RCC 7860 (cell line): Measurements from ENCODE around the gene COL4A2.

ENCODE experiments used
- DNase-seq: peaks from one replicate; pipeline ENCODE4 v3.0.0-alpha.2; 2015; ENCODE audit warnings: low spot score
- FAIRE-seq: peaks from 2 replicates; lab custom pipeline; 2012; peaks lifted over from hg19 to GRCh38; lab: Jason Lieb, UNC

Gene COL4A2

DNA sequence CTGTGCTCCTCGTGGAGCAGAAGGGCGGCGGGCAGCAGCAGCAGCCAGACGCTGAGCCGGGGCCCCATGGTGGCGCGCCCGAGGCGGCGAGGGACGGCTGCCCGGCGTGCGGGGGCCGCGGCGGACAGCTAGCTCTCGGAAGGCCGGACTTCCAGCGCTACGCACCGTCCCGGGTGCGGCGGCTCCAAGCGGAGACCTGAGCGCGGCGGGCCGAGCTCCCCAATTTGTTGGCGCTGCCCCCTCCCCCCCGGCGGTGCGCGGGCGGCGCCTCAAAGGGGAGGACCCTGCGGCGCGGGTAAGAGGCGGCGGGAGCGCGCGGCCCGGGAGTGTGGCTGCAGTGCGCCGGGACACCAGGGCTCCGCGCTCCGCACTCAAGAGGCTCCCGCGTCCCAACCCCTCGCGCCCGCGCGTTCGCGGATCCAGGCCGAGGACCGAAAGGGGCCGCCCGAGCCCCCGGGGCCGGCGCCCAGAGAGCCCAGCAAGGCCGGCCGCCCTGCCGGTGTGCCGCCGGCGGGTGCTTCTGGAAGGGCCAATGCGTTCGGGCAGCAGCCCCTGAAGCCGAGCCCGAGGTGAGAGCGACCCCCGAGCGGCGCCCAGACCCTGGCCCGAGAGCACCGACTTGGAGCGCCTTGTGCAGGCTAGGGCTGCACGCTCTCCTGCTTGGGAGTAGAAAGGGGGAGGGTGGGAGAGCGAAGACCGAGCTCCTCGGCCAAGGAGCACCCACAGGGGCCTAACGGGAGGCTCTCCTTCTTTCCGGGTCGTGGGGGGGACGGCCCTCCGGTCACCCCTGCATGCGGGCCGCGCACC, at the start of gene COL4A2, which contains the start of gene COL4A1:
Gene COL4A2 (plus strand): TSS at position 325 of the 807 bp plus-strand sequence. CDS start 620 bp downstream, outside the sequence.
Gene COL4A1 (minus strand): TSS at position 198 of the 807 bp plus-strand sequence. CDS start 130 bp downstream, at position 68.
- DNase-seq (peak; percentile 24), FAIRE-seq (no peak)

DNA sequence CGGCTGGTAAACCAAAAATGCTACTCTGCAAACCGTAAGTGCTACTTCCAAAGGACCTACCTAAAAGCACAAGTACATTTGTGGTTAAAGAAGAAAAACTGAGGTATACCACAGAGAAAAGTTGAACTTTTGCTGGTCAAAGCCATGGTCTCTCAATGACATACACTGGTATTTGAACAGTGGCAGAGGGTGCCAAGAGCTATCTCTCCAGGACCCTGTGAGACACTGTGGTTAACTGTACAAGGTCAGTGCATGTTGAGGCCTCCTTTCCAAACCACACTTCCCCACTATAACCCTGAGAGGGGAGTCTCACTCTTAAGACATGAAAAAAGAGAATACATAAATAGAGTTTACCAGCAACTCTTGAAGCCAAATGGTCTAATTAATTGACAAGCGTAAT, 49.7 kb upstream of the COL4A2 start:
- FAIRE-seq (no peak), DNase-seq (no peak)

DNA sequence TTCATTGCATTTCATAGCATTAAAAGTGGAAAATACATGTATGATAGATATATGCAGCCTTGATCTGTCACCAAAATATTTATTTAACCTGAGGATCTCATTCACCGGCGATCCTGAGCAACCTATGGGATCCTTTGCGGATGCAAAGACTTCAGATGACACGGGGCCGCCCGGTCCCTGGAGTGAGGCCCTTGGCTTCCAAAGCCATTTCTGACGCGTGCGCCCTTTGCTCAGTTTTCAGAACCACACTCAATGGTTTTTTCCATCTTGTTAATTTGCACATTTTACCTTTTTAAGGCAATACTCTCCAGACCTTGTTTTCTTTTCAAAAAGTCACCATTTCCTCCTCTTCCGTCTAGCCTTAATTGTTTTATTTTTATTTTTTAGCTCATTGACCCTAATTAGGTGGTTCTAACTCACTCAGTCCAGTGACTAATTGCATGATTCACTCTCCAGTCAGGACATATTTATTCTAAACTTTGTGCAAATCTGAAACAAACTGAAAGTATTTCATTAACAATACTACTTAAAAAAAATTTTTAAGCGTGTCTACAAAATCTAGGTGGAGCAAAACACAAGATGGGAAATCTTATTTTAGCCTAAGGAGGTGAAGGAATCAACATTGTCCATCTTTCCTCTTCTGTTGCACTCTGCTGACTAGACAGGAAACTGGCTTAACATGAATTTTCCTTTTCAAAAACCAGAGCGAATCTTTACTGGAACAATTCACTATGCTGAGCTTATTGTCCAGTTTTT, 48.0 kb upstream of the COL4A2 start:
- DNase-seq (no peak), FAIRE-seq (peak; percentile 36)

DNA sequence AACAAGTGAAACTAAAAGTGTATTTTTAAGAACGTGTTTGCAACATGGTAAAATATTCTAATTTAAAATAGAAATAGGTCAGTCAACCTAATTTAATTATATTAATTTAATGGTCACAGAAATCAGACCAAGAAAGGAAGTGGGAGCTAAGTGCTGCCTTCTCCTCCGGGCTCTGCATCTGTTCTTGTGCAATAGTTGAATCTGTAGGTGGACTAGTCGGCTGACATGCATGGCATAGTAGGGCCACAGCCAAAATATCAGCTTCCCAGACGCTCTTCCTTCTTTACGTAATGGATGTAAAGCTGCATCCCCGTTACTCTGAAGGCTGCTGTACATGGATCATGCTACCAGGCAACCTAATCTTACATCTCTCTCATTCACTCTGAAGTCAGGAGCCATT, 47.4 kb upstream of the COL4A2 start:
- no peak for DNase-seq
- FAIRE-seq = no peak

DNA sequence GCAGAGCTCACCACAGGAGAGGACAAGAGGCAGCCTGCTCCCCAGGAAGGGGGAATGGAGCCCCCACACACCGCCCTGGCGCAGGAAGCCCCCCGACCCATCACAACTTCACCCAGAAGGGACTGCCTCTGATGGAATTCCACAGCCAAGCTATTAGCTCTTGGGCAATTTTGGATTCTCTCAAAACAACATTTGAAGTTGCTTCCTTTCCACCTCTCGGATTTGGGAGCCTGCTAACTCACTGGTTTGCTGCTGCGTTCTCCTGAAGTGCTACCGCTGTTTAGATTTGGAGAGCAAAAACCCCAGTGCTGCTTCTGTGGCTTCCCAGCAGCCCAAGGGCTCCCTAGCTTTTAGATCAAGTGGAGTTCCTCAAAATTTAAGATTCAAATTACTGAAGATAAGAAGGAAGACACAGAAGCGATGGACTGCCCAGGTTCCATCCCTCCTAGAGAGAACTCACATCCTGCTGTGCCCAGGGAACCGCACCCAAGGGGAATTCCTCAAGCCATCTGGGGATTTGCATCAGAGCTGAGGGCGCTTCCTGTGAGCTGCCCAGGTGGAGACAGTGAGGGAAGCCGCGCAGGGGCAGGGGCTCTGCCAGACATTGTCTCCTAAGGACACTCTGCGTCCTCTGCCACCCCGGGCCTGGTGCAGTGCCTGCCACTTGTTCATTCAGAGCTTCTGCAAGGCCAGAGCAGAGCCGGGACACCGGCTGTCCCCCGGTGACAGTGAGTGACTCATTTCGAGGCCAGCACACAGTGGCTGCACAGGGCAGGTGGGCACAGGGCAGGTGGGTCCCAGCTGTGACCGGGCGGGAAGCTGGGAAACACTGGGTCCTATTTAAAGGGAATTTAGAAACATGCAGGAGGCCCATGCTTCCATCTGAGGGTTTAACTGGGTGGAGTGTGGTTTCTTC, 45.7 kb upstream of the COL4A2 start:
- peak; percentile 44 for DNase-seq
- peak; percentile 21 for FAIRE-seq

DNA sequence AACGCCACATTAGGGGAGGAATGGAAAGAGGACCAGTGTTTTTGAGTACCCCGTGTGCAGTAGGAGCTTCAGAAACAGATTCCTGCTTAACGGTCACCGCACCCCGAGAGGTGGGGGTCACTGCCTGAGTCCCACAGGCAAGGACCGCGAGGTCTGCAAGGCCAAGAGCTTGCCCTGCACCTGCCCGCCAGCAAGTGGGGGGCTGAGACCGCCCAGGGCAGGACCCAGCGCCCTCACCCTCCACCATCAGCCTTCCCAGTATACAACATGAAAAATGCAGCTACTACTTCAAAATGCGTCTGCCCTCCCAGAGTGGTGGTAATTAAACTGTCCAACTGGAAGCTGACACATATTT, 45.0 kb upstream of the COL4A2 start:
- DNase-seq (no peak), FAIRE-seq (no peak)

DNA sequence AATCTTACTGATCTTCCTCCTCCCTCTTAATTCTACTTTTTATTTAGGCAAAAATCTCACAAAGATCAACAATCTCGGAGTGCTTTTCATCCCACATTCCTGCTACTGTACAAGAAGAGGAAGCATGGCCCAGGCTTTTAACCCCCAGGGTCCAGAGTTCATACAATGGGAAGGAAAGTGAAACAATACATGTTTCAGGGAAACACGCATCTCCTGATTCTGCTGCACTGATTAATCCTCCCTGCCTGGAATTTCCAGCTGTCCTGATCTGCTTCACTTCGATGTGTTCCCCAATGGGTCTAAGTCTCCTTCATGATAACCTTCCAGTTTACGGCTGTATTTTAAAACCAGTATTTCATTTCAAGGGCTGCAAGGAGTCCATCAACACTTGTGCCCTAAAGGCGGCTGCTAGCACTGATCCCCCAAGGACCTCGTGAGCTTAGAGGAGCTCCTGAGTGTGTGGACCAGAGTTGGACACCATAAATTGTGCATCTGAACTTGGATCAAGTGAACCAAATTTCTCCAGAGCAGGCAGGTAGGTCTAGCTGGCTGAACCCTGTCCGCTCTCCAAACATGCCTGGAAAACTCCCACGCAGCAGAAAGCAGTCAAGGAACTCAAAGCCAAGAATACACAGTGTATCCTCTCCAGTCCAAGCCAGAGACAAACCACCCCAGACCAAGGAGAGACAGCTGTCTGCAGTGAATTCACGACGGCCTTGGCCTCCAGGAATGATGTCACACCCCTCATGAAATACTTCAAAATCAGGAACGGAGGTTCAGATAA, 44.4 kb upstream of the COL4A2 start:
- no peak for FAIRE-seq
- no peak for DNase-seq

DNA sequence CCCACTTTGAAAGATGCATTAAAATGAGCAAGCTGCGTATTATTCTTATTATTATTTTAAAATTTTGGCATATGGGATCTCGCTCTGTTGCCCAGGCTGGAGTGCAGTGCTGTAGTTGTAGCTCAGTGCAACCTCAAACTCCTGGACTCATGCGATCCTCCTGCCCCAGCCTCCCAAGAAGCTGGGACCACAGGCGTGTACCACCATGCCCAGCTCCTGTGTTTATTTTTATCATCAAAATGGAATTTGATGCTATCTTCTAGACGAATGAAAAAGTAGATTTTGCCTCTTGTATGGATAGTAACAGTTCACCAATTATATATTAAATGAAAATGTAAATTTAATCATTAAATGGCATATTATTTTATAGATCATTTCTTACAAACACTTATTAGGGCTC, 43.7 kb upstream of the COL4A2 start:
- FAIRE-seq (no peak), DNase-seq (no peak)

DNA sequence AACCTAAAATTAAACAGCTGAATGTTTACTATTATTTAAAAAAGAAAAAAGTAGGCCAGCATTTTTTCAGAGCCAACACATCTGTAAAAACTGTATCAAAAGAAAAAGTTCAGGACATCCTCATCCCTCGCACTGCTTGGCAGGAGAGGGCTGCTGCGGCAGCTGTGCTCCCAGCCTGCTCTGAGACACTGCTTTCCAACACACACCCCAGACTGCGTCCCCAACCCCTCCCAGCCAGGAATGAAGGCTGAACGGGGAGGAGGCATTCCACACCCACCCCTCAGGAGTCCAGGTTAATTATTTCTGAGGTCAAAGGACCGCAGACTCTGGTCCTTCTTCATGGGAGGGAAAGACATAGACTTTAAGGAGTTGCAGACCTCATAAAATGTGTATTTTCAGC, 43.2 kb upstream of the COL4A2 start:
- DNase-seq = no peak

DNA sequence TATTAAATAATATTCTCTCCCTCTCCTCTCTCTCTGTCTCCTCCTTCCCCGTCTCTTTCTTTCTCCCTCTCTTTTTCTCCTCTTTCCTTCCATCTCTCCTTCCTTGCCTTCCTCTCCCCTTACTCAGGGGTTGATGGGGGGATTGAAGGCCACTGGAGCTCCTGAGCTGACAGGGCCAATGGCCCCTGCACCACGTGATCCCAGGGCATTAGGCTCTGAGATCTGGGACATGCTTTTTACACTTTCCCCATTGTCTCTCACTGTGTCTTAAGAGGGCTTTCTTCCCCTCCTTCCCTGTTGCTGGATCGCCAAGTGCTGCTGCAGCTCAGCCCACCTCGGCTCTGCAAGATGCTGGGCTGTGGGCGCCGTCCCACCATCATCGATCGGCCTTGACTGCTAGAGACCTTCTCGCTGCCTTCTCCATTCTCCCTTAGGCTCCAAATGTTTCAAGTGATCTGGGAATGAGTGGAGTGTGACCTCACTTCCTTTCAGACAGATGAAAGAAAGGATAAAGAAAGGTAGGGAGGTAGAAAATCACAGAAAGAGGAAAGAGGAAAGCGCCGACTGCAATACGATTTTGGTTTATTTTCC, 42.3 kb upstream of the COL4A2 start:
- no peak for FAIRE-seq

More for the DNA sequence above, 43.2 kb upstream of the COL4A2 start:
- no peak for FAIRE-seq

DNA sequence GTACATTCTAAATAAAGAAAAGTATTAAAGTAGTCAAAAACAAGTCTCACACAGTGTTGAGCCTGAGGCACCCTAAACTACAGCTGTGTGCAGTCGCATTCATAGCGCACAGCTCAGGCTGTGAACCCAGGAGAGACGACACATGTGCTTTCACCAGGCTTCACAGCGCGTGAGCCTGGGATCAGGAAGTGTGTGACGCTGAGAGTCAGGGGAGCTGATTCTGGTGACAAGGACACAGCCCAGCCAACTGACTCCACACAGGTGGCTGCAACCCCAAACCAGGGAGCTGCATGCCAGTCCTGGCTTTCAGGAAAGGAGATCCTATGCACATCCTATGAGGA, 41.8 kb upstream of the COL4A2 start:
- DNase-seq (no peak), FAIRE-seq (no peak)

More for the DNA sequence above, 42.3 kb upstream of the COL4A2 start:
- no peak for DNase-seq

DNA sequence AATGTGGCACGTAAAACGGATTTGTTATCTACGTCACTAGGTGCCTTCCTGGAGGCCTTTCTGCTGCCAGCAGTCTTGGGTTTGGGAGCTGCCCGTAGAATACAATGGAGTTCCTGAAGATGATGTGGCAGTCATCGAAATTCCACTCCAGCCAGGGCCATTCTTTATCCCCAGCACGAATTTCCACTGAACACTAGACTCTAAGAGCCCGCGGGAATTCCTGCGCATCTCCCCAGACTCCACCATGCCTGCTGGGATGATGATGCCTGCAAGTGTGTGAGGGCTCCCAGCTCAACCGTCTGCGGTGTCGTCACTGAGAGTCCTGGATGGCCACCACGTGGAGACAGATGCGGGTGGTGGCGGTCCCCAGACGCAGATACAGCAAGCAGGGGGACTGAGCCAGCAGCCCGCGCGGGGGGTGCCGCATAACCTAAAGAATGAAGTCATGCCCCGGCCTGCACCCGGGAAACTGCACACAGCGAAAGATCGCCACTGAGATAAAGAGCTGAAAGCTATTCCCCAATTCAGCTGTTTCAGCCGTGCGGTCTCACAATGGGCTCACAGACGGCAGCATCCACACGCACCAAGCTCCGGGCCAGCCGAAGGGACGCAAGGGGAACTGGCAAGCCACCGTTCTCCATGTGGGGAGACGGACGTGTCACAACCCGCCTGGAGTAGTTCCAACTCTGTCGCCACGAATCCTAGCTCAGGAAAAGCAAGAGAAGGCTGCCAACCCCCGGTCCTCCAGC, 41.2 kb upstream of the COL4A2 start:
- FAIRE-seq (no peak), DNase-seq (no peak)

DNA sequence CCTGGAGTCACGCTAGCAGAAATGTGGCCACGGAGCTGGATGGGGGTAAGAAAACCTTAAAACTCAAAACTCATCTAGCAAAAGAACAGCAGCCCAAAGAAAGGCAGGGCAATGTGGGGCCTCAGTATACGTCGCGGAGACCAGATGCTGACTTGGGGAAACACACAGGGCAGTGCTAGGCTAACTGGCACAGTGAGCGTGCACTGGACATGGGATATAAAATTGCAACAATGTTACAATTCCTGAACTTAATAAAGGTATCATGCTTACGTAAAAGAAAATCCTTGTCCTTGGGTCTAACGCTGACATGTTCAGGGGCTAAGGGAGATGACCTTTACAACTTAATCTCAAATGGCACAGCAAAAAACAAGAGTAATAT, 40.7 kb upstream of the COL4A2 start:
- FAIRE-seq = no peak
- no peak for DNase-seq

DNA sequence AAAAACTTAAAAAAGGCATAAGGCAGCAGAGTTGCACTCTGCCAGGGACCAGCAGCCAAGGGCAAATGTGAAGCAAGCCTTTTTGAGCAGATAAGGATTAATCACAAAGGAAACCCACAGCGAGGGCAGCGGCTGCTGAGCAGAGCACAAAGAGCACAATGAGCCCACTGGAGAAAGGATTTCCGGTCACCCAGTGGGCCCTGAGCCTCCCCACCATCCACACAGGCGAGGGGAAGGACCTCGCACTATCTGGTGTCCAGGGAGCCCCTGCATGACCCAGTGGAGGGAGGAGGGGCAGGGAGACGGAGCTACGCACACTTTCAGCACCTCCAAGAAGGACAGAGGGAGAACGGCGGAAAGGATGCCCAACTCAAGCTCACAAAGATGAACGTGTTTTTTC, 40.1 kb upstream of the COL4A2 start:
- DNase-seq (no peak), FAIRE-seq (no peak)

DNA sequence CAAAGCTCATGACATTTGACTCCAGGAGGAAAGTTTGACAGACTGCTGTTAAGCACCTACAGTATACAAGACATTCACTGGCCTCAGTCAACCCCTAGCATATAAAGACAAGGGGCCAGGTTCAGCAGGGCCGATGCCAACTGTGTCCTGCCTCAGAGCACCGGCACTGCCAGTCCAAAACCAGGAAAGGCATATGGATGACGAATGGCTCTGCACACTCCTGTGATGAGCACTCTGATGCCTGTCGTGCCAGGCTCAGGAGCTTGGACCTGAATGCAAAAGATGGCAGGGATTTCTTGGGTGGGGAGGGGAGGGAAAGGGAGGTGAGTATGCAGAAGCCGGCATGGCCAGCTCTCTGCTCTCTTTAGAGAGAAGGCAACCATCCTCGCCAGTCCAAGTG, 39.0 kb upstream of the COL4A2 start:
- DNase-seq = no peak
- no peak for FAIRE-seq

DNA sequence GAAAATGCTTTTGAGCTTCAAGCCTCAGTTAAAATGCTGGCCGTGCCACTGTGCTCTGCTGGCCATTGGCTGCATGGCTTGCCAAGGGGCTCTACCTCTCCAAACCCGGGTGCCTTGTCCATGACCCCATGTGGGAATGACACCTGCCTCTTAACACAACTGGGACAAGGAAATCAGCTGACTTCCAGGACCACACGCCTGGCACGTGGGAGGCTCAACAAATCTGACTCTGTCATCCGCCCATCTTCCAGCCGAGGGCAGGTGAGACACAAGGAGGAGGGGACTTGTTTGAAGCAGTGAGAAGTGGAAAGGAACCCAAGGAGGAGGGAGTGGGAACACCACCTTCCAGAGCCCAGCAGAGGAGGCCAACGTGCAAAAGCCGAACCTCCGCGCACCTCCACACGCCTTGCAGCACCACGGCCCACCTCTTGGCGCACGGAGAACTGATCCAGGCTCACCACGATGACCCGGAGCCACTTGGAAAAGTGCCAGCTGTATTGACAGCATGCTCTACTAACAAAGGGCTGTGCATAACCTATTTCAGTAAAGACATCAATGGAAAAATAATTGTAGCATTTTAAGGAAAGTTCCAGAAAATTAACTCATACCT, 38.4 kb upstream of the COL4A2 start:
- DNase-seq (no peak), FAIRE-seq (no peak)

DNA sequence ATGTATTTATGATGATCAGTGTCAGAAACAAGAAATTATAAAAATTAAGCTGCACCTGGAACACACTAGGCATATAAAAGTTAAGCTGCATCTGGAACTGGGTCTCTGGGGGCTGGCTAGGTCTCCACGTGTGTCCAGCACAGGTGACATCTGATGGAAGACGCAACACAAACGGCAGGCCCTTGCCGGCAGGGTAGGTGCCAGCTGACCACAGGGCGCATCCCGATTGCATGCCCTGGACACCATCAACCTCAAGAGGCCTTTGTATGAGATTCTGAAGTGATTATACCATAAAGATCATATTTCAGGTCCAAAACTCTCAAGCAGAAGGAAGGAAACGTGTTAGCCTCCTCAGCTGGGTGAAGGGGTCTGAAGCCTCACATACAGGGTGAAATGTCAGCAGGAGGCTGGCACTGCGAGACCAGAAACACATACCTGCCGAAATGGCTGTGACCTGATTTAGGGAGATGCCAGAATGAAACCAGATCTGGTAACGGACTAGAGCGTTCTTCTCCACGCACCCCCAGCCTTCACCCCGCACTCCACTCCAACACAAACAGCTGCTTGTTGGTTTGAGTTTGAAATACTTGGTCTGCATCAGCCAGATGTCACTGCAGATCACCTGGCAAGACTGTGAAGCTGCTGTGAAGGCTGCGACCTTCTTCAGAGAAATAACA, 37.4 kb upstream of the COL4A2 start:
- no peak for DNase-seq
- no peak for FAIRE-seq

DNA sequence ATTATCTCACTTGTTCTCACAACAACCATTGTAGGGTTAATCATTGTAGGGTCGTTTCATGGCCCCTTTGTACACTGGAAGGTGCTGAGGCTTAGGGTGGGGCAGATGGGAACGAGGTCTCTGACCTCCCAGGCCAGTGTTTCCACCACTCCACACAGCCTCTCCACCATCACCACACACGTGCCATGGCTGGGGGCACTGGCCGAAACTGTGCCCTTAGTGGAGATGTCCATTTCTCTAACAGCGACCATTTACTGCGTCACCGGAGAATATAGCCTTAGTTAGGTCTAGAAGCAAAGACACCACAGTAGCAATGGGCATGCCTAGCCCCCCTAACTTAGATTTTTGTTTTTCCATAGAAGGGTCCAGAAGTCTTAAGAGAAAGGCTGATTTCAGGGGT, 36.6 kb upstream of the COL4A2 start:
- DNase-seq (no peak), FAIRE-seq (no peak)
